Right lobe of liver (tissue), 6 donors: ENCODE measurements around the gene EXOC7. TPM values are rescaled to one million over a fixed set of nuclear protein-coding genes. Genes with fewer than 3 reads are reported as not detected.

Source experiments
- ATAC-seq, 4 donors: fragments of 200-7000 bp; cut with Tn5 transposase; one replicate each; pipeline ENCODE4 v1.9.1; 2020; ENCODE audit warnings: mild to moderate bottlenecking in 4 of 4, moderate library complexity in 4 of 4
- DNase-seq, 3 donors: peaks; one replicate each; pipeline ENCODE4 v3.0.0-alpha.2; 2020
- H3K27ac ChIP-seq, 3 donors: fragments of 200-600 bp; one replicate each; pipeline ENCODE4 v1.8.0; 2022
- H3K27me3 ChIP-seq, 2 donors: fragments of 200-600 bp; one replicate each; pipeline ENCODE4 v1.8.0; 2022
- H3K36me3 ChIP-seq, 4 donors: fragments of 200-600 bp; sonication (generic) in 1 of 4; one replicate each; pipeline versions ENCODE4 v1.5.1 to v1.8.0; 2017 to 2022; ENCODE audit warnings: control low read depth in 1 of 4
- H3K4me1 ChIP-seq, 4 donors: fragments of 200-600 bp; sonication (generic) in 1 of 4; one replicate each; pipeline versions ENCODE4 v1.5.1 to v1.8.0; 2017 to 2022; ENCODE audit warnings: control low read depth in 1 of 4
- H3K4me3 ChIP-seq, 3 donors: fragments of 200-600 bp; one replicate each; pipeline ENCODE4 v1.8.0; 2022
- H3K9me3 ChIP-seq, 4 donors: fragments of 200-600 bp; sonication (generic) in 1 of 4; one replicate each; pipeline versions ENCODE4 v1.5.1 to v1.8.0; 2017 to 2022; ENCODE audit warnings: control low read depth in 1 of 4
- POLR2A ChIP-seq: fragments of 450-650 bp; IDR thresholded peaks from one replicate; pipeline ENCODE4 v1.6.1; 2017; ENCODE audit warnings: antibody characterized with exemption, mild to moderate bottlenecking
- WGBS: methylation state at CpG from one replicate; pipeline ENCODE4 v1.1.6; 2018; ENCODE audit warnings: low coverage, low lambda C conversion rate; ENCODE audit not compliant: insufficient coverage; ENCODE audit errors: missing lambda C conversion rate; 5-methylcytosine and 5-hydroxymethylcytosine counted together
- intact Hi-C, 2 donors: fragments of 100-400 bp; cut with DNase I; formaldehyde crosslinking; loops; one replicate each; pipeline versions ENCODE4 v1.11.2 to v1.14.1; 2022
- total RNA-seq, 6 experiments: library from RNA; depleted of rRNA in 2 of 6; stranded (reverse); fragments of >200 nt in 2 of 6; fragmentation: NEBNext Ultra II Directional in 3 of 6; extraction: Animal tissue kit (Norgen Biotek cat#: 25700) in 3 of 6; gene quantifications; one replicate each; pipeline versions ENCODE4 v1.1.0 to v1.2.4, GENCODE V29; 2016 to 2023
- TF ChIP-seq, protein P1 (sequence below), 4 donors: fragments of 200-600 bp in 3 of 4; fragments of 450-650 bp in 1 of 4; IDR thresholded peaks; one replicate each; pipeline versions ENCODE4 v1.5.1 to v1.8.0; 2016 to 2022; ENCODE audit warnings: antibody characterized with exemption in 4 of 4, mild to moderate bottlenecking in 2 of 4
- donor health status: DM: no; HTN: yes; CAD: no.
- donor health status: DM: no; HTN: no; CAD: no.
- donor health status: DM: no; HTN: no; CAD: no.
- donor health status: DM: no; HTN: yes; CAD: no.
- donor health status: DM: no; HTN: yes; CAD: no.

Gene EXOC7
- total RNA-seq, 6 experiments from 2014 or later = 38.5 to 57.9 (median 50.6) TPM

DNA sequence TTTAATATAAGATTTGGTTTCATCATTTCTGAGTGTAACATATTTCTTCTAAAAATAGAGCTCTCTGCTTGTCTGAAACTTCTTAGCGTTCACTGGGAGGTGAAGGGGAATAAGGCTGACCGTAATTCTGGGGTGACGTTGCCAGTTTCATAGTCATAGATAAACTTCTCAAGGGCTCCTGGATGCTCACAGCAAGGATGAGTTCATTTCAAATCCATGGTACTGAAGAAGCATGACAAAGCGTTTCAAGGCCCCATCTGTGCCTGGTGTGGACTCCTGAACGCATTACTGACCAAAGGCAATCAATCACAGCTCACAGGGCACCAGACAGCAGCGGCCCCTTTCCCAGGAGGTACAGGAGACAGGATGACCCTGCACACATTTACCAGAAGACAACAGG is 64.5 kb downstream of the EXOC7 start:
- no peak overlapping the region for H3K4me3 ChIP-seq
- DNase-seq (no peak), ATAC-seq (no peak)
- TF ChIP-seq POLR2A = no peak
- TF ChIP-seq, protein P1, sequence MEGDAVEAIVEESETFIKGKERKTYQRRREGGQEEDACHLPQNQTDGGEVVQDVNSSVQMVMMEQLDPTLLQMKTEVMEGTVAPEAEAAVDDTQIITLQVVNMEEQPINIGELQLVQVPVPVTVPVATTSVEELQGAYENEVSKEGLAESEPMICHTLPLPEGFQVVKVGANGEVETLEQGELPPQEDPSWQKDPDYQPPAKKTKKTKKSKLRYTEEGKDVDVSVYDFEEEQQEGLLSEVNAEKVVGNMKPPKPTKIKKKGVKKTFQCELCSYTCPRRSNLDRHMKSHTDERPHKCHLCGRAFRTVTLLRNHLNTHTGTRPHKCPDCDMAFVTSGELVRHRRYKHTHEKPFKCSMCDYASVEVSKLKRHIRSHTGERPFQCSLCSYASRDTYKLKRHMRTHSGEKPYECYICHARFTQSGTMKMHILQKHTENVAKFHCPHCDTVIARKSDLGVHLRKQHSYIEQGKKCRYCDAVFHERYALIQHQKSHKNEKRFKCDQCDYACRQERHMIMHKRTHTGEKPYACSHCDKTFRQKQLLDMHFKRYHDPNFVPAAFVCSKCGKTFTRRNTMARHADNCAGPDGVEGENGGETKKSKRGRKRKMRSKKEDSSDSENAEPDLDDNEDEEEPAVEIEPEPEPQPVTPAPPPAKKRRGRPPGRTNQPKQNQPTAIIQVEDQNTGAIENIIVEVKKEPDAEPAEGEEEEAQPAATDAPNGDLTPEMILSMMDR (IDR thresholded peaks at IDR 0.05) = no peak
- no peaks in the 10 kb centered on the region for H3K4me1 ChIP-seq
- intact Hi-C loops = no loop called here
- no peak overlapping the region for H3K27ac ChIP-seq
- no peaks in the 10 kb centered on the region for H3K27me3 ChIP-seq
- no peaks in the 10 kb centered on the region for H3K9me3 ChIP-seq
- 87% methylated on average over 3 of the region's 6 CpGs for WGBS
- peaks cover 4 to 57% (median 35%) of the 10 kb centered on the region in 4 donors for H3K36me3 ChIP-seq

DNA sequence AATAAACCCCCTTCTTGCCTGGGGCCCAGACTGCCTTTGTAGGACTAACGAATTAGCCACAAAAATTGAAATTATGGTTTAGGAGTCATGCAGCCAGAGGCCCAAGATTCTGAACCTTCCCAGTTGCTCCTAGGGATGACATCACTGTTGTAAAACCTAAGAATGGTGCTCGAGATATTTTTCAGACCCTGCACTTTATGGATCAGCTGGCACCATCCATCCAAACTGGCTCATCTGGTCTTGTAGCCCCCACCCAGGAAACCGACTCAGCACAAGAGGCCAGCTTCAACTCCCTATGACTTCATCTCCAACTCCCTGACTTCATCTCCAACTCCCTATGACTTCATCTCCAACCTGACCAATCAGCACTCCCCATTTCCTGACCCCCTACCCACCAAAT is 65.5 kb downstream of the EXOC7 start:
- TF ChIP-seq, protein P1 (IDR thresholded peaks at IDR 0.05) = no peak
- no peak for TF ChIP-seq POLR2A
- no peak for ATAC-seq
- Histone ChIP-seq H3K4me3 (no peak overlapping the region), H3K27ac (no peak overlapping the region), H3K36me3 (peaks cover 4 to 46% (median 31%) of the 10 kb centered on the region in 4 donors), H3K27me3 (no peaks in the 10 kb centered on the region), H3K9me3 (no peaks in the 10 kb centered on the region), H3K4me1 (no peaks in the 10 kb centered on the region)
- WGBS = 90% methylated on average over 3 of the region's 3 CpGs
- intact Hi-C loops = no loop called here
- DNase-seq = no peak

DNA sequence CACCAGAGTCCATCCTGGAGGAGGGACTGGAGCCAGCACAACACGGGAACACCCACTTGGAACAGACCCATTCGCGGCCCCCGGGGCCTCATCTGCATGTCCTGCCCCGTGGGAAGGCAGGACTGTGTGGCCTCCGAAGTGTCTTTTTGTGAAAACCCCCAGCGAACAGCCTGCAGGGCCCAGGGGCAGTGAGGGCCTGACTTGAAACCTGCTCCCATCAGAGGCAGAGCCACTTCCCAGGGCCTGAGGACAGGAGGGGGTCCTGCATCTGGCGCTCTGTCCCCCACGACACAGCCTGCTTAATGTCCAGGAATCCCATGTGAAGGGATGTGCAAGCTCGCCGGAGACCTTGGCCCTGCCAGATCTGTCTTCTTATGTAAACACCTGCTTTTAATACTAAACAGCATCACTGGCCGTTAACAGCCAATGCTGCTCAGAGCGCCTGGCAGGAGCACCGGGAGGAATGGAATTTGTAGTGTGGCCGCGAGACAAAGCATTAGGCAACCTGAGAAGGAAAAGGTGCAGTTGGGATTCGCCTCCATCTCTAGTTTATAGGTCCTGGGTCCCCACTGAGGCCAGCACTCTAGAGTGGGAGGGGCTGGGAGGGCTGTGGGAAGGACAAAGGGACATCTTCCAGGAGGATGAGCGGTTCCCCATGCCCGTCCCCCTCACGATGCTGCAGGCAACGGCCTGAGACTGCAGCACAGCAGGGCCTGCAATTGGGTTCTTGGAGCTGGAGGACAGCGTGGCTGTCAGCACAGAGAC is 66.9 kb downstream of the EXOC7 start:
- no peak overlapping the region for H3K27ac ChIP-seq
- no peak for TF ChIP-seq POLR2A
- TF ChIP-seq, protein P1 (IDR thresholded peaks at IDR 0.05) = no peak
- H3K9me3 ChIP-seq = no peaks in the 10 kb centered on the region
- no peaks in the 10 kb centered on the region for H3K27me3 ChIP-seq
- DNase-seq = no peak
- H3K4me1 ChIP-seq = no peaks in the 10 kb centered on the region
- peaks cover 4 to 33% (median 21%) of the 10 kb centered on the region in 4 donors for H3K36me3 ChIP-seq
- intact Hi-C loops = no loop called here
- WGBS = 42% methylated on average over 12 of the region's 22 CpGs
- no peak overlapping the region for H3K4me3 ChIP-seq
- peak; percentile 64 to 82 (median 68) for ATAC-seq

DNA sequence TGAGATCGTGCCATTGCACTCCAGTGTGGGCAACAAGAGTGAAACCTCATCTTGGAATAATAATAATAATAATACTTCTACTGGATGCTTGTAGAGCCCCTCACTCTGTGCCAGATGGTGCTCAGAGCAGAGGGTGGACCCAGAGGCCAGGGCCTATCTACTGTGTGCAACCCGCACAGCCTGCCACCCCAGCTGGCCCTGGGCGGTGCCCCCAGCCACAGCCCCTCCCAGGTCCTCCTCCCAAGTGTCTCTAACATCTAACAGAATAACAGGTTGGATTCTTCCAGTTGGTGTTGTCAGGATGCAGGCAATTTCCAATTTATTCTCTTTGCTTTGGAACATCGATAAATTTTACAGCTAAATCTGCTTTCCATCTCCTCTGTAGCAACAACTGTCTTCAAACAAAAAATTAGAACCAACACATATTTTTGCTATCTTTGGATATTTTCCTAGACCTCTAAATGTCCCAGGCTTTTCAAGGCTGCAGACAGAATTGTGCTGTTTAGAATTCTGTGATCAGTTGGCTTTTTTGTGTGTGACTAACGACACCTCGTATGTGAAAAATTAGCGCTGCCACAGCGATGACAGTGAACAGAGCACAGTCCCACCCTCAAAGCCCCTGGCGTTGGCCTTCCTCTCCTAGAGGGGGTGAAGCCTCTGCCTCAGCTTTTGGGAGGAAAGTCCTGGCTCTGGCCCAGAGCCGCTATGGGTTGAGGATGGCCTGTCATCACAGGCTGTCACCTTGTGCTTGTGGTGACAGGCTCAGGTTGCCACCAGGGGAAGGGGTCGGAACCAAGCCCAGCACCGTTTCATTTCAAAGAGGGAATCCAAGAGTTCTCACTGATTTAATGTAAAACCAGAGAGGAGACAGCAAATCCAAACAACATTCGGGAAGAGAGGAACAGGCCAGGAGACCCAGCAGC is 68.9 kb downstream of the EXOC7 start:
- Histone ChIP-seq H3K36me3 (peaks cover 0 to 13% (median 5%) of the 10 kb centered on the region in 4 donors), H3K4me1 (no peaks in the 10 kb centered on the region), H3K27me3 (no peaks in the 10 kb centered on the region), H3K9me3 (no peaks in the 10 kb centered on the region), H3K27ac (no peak overlapping the region), H3K4me3 (no peak overlapping the region)
- no peak for TF ChIP-seq POLR2A
- TF ChIP-seq, protein P1 (IDR thresholded peaks at IDR 0.05) = no peak
- ATAC-seq (peak in 1 of 4 donors; percentile 28), DNase-seq (no peak)
- intact Hi-C loops = no loop called here
- WGBS = 78% methylated on average over 8 of the region's 13 CpGs
